ENCODE measurements around the gene DAGLA.

DNA sequence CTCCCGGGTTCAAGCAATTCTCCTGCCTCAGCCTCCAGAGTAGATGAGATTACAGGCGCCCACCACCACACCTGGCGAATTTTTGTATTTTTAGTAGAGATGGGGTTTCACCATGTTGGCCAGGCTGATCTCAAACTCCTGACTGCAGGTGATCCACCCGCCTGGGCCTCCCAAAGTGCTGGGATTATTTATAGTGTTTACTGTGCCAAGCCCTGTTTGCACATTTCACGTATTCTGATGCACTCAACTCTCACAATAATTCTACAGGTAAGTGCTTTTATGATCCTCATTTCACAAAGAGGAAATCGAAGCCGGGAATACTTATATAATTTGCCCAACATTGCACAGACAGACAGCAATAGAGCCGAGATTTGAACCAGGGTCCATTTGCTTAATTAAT, 38.0 kb upstream of the DAGLA start:
- TF ChIP-seq CTCF (IDR thresholded peaks at IDR 0.05), result no peak
- TF ChIP-seq POLR2A (IDR thresholded peaks at IDR 0.05), result no peak
- no peak for TF ChIP-seq EP300 (IDR thresholded peaks at IDR 0.05)

Measured in gastroesophageal sphincter (tissue), 3 donors.